ENCODE measurements around the gene CD34.
A peak's percentile ranks its signal among the peaks of the same experiment; 100 is the strongest.

The CD34 gene

GRCh38 chr1:207838156-207839082 is 72.5 kb downstream of the CD34 start:
- no peak for DNase-seq (ENCODE audit: extremely low spot score, insufficient read length, low read depth)
- no peak for FAIRE-seq

- FAIRE-seq (no peak), DNase-seq (ENCODE audit: extremely low spot score, insufficient read length, low read depth) (no peak)
Measured at GRCh38 chr1:207837673-207838072, 73.3 kb downstream of the CD34 start.

- FAIRE-seq (no peak), DNase-seq (ENCODE audit: extremely low spot score, insufficient read length, low read depth) (no peak)
Measured at GRCh38 chr1:207836591-207837347, 74.2 kb downstream of the CD34 start.

- no peak for DNase-seq (ENCODE audit: extremely low spot score, insufficient read length, low read depth)
- no peak for FAIRE-seq
Measured at GRCh38 chr1:207835958-207836357, 75.0 kb downstream of the CD34 start.

- FAIRE-seq (no peak), DNase-seq (ENCODE audit: extremely low spot score, insufficient read length, low read depth) (no peak)
Measured at GRCh38 chr1:207833956-207834660, 76.8 kb downstream of the CD34 start.

- DNase-seq (ENCODE audit: extremely low spot score, insufficient read length, low read depth) (no peak), FAIRE-seq (no peak)
Measured at GRCh38 chr1:207833381-207833780, 77.5 kb downstream of the CD34 start.

- no peak for DNase-seq (ENCODE audit: extremely low spot score, insufficient read length, low read depth)
- no peak for FAIRE-seq
Measured at GRCh38 chr1:207832796-207833195, 78.1 kb downstream of the CD34 start.

GRCh38 chr1:207831517-207832327 is 79.2 kb downstream of the CD34 start:
- peak; percentile 54 for DNase-seq (ENCODE audit: extremely low spot score, insufficient read length, low read depth)
- FAIRE-seq = peak; percentile 96
